Trophoblast cell (in vitro differentiated cells and primary cell): ENCODE measurements around the gene CAMSAP1.

Experiments used
- DNase-seq, 2 donors: peaks; one replicate each; pipeline ENCODE4 v3.0.0-alpha.2; 2016
- H2AFZ ChIP-seq: 2 replicates; pipeline ENCODE4 v1.6.1; 2013; ENCODE audit warnings: low read length, moderate library complexity, mild to moderate bottlenecking; ENCODE audit not compliant: insufficient read depth, poor library complexity
- H2AK5ac ChIP-seq: 2 replicates; pipeline ENCODE4 v1.6.1; 2013; ENCODE audit warnings: mild to moderate bottlenecking, low read length
- H2BK120ac ChIP-seq: 2 replicates; pipeline ENCODE4 v1.6.1; 2013; ENCODE audit warnings: low read length, mild to moderate bottlenecking, moderate library complexity; ENCODE audit not compliant: insufficient read depth, poor library complexity
- H2BK12ac ChIP-seq: 2 replicates; pipeline ENCODE4 v1.6.1; 2013; ENCODE audit warnings: mild to moderate bottlenecking, low read length, moderate library complexity
- H2BK5ac ChIP-seq: 2 replicates; pipeline ENCODE4 v1.6.1; 2013; ENCODE audit warnings: low read length, low read depth, moderate library complexity, mild to moderate bottlenecking; ENCODE audit not compliant: poor library complexity
- H3K14ac ChIP-seq: 2 replicates; pipeline ENCODE4 v1.6.1; 2013; ENCODE audit warnings: mild to moderate bottlenecking, low read length
- H3K18ac ChIP-seq: 2 replicates; pipeline ENCODE4 v1.6.1; 2013; ENCODE audit warnings: mild to moderate bottlenecking, low read length
- H3K23ac ChIP-seq: 2 replicates; pipeline ENCODE4 v1.6.1; 2013; ENCODE audit warnings: low read length
- H3K27ac ChIP-seq: 2 replicates; pipeline ENCODE4 v1.5.1; 2013; ENCODE audit warnings: low read depth, mild to moderate bottlenecking, inconsistent platforms, low read length, moderate library complexity
- H3K27me3 ChIP-seq: 2 replicates; pipeline ENCODE4 v1.6.1; 2013; ENCODE audit warnings: inconsistent platforms, mild to moderate bottlenecking, low read length, moderate library complexity; ENCODE audit not compliant: insufficient read depth
- H3K36me3 ChIP-seq, 2 experiments: 1 replicate in 1 of 2; 2 replicates in 1 of 2; pipeline ENCODE4 v1.6.1; 2013; ENCODE audit warnings: low read length in 2 of 2, mild to moderate bottlenecking in 2 of 2, moderate library complexity in 1 of 2; ENCODE audit not compliant: insufficient read depth in 2 of 2, control insufficient read depth in 1 of 2
- H3K4ac ChIP-seq: 2 replicates; pipeline ENCODE4 v1.6.1; 2013; ENCODE audit warnings: low read depth, mild to moderate bottlenecking, low read length, moderate library complexity
- H3K4me1 ChIP-seq, 2 experiments: 1 replicate in 1 of 2; 2 replicates in 1 of 2; pipeline ENCODE4 v1.6.1; 2013; ENCODE audit warnings: low read length in 2 of 2, mild to moderate bottlenecking in 2 of 2, moderate library complexity in 1 of 2; ENCODE audit not compliant: insufficient read depth in 2 of 2, control insufficient read depth in 1 of 2
- H3K4me2 ChIP-seq: 2 replicates; pipeline ENCODE4 v1.6.1; 2013; ENCODE audit warnings: inconsistent platforms, mild to moderate bottlenecking, low read length, moderate library complexity
- H3K4me3 ChIP-seq: 2 replicates; pipeline ENCODE4 v1.5.1; 2013; ENCODE audit warnings: mild to moderate bottlenecking, low read depth, low read length, inconsistent platforms
- H3K79me1 ChIP-seq: one replicate; pipeline ENCODE4 v1.6.1; 2013; ENCODE audit warnings: low read length
- H3K79me2 ChIP-seq: 2 replicates; pipeline ENCODE4 v1.6.1; 2013; ENCODE audit warnings: low read length, mild to moderate bottlenecking; ENCODE audit not compliant: control insufficient read depth, insufficient read depth, poor library complexity
- H3K9ac ChIP-seq: 2 replicates; pipeline ENCODE4 v1.6.1; 2013; ENCODE audit warnings: mild to moderate bottlenecking, low read length
- H3K9me3 ChIP-seq: 2 replicates; pipeline ENCODE4 v1.6.1; 2013; ENCODE audit warnings: low read depth, mild to moderate bottlenecking, control low read depth, inconsistent platforms, low read length; ENCODE audit not compliant: insufficient read depth
- H4K12ac ChIP-seq: 2 replicates; pipeline ENCODE4 v1.6.1; 2013; ENCODE audit warnings: low read depth, mild to moderate bottlenecking, low read length, moderate library complexity
- H4K8ac ChIP-seq: 2 replicates; pipeline ENCODE4 v1.6.1; 2013; ENCODE audit warnings: low read depth, mild to moderate bottlenecking, low read length, moderate library complexity
- H4K91ac ChIP-seq: one replicate; pipeline ENCODE4 v1.6.1; 2013; ENCODE audit warnings: low read depth, mild to moderate bottlenecking, low read length, moderate library complexity
- WGBS: extraction: QIAGEN DNeasy Blood & Tissue Kit; methylation state at CpG from one replicate; pipeline ENCODE4 v1.1.7; 2013; ENCODE audit warnings: missing lambda C conversion rate; ENCODE audit not compliant: insufficient read length, insufficient coverage; ENCODE audit errors: extremely low coverage; 5-methylcytosine and 5-hydroxymethylcytosine counted together

The CAMSAP1 gene

DNA sequence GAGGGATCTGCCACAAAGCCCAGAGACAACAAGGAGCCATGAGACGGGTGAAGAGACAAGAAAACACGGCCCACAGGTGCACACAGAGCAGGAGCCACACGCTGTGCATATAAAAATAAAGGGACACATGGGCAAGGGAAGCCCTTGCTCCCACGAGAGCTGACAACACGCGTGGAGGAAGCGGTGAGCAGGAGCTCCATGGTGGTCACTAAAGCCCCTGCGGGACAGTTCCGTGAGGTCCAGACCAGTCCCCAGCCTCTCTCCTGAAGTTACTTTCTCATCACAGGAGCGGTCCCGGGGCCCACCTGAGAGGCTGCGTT, 90.7 kb downstream of the CAMSAP1 start:
- Histone ChIP-seq H3K4me1 (no peaks in the 10 kb centered on the region), H2AK5ac (no peak overlapping the region), H2BK5ac (no peak overlapping the region), H4K8ac (no peak overlapping the region), H3K36me3 (peaks cover 75 to 80% of the 10 kb centered on the region in 2 experiments), H2AFZ (no peak overlapping the region), H4K12ac (no peak overlapping the region), H3K4ac (no peak overlapping the region), H2BK120ac (no peak overlapping the region), H3K14ac (no peak overlapping the region), H4K91ac (no peak overlapping the region), H3K9me3 (peaks cover 5% of the 10 kb centered on the region), H3K4me2 (no peak overlapping the region), H3K79me2 (no peaks in the 10 kb centered on the region), H3K27me3 (no peaks in the 10 kb centered on the region), H3K27ac (no peak overlapping the region), H2BK12ac (no peak overlapping the region), H3K79me1 (no peaks in the 10 kb centered on the region), H3K18ac (no peak overlapping the region), H3K23ac (no peak overlapping the region), H3K4me3 (no peak overlapping the region), H3K9ac (no peak overlapping the region)
- no peak for DNase-seq
- no CpG with 5 or more reads among the region's 12 CpGs for WGBS

DNA sequence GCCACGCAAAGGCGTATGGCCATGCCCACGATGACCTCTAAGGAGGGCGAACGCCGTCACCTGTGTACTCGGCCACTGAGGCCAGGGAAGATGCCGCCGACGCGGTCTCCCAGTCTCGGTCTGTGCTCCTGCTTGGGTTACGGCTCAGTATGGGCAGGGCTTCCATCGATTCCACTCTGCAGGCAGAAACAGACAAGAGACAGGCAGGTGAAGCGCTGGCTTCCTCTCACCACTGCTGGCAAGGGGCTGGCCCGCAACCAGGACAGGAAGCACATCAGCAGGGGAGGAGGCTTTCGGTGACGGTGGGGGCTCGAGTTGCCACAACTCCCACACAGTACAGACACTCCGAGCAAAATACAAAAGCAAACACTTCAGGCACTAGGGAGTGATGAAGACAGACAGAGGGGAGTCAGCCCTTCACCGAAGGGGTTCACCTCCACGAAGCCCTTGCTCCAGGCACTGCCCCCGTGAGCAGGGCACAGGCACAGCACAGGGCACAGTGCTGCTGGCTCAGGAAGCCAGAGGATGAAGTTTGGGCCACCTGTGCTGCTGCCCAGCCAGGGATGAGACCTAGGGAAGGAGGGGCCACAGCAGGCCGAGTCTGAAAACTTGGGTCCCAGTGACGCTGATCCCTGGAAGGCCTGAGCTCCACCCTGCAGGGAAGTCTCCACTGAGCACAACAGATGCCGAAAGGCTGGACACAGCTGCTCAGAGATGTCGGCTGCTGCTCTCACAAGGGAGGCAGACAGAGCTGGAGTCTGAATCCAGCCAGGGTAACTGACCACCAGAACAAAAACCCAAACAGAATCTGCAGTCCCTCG, 91.3 kb downstream of the CAMSAP1 start:
- no peak overlapping the region for H2BK120ac ChIP-seq
- no peak overlapping the region for H2AFZ ChIP-seq
- H3K14ac ChIP-seq, result no peak overlapping the region
- H3K9me3 ChIP-seq, result peaks cover 5% of the 10 kb centered on the region
- H3K18ac ChIP-seq, result no peak overlapping the region
- no peaks in the 10 kb centered on the region for H3K79me2 ChIP-seq
- H3K4ac ChIP-seq, result no peak overlapping the region
- H2BK12ac ChIP-seq, result no peak overlapping the region
- no peaks in the 10 kb centered on the region for H3K27me3 ChIP-seq
- H4K8ac ChIP-seq, result no peak overlapping the region
- H3K9ac ChIP-seq, result no peak overlapping the region
- H3K4me2 ChIP-seq, result no peak overlapping the region
- H3K27ac ChIP-seq, result no peak overlapping the region
- H3K79me1 ChIP-seq, result no peaks in the 10 kb centered on the region
- H2BK5ac ChIP-seq, result no peak overlapping the region
- H3K4me1 ChIP-seq, result no peaks in the 10 kb centered on the region
- H3K4me3 ChIP-seq, result no peak overlapping the region
- no peak overlapping the region for H4K91ac ChIP-seq
- peaks cover 75 to 80% of the 10 kb centered on the region in 2 experiments for H3K36me3 ChIP-seq
- no peak overlapping the region for H2AK5ac ChIP-seq
- H4K12ac ChIP-seq, result no peak overlapping the region
- H3K23ac ChIP-seq, result no peak overlapping the region
- no CpG with 5 or more reads among the region's 28 CpGs for WGBS
- no peak for DNase-seq

DNA sequence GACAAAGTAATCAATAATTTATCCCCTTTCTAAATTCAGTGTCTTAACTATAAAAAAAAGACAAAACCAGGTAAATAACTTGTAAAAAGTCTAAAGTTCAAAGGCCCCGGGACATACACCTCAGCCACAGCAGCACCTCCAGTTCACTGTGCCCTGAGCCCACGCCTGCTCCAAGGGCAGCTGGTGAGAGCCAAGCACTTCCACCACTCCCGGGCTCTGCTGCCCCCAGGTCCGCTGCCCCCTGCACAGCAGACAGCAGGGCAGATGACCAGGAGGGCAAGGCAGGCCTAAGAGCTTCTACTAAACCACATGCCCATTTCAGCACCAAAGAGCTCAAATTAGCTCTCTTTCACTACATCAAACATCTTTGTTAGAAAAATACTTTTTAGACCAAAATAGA, 91.9 kb downstream of the CAMSAP1 start:
- DNase-seq, result no peak
- Histone ChIP-seq H3K14ac (no peak overlapping the region), H3K79me2 (no peaks in the 10 kb centered on the region), H3K4me3 (no peak overlapping the region), H3K18ac (no peak overlapping the region), H2AK5ac (no peak overlapping the region), H3K9ac (no peak overlapping the region), H3K4me2 (no peak overlapping the region), H2BK12ac (no peak overlapping the region), H3K9me3 (peaks cover 5% of the 10 kb centered on the region), H2BK120ac (no peak overlapping the region), H3K27ac (no peak overlapping the region), H4K8ac (no peak overlapping the region), H4K91ac (no peak overlapping the region), H3K4ac (no peak overlapping the region), H3K23ac (no peak overlapping the region), H2AFZ (no peak overlapping the region), H4K12ac (no peak overlapping the region), H3K79me1 (no peaks in the 10 kb centered on the region), H3K36me3 (peaks cover 73 to 79% of the 10 kb centered on the region in 2 experiments), H2BK5ac (no peak overlapping the region), H3K4me1 (no peaks in the 10 kb centered on the region), H3K27me3 (no peaks in the 10 kb centered on the region)
- no CpG with 5 or more reads among the region's 4 CpGs for WGBS

DNA sequence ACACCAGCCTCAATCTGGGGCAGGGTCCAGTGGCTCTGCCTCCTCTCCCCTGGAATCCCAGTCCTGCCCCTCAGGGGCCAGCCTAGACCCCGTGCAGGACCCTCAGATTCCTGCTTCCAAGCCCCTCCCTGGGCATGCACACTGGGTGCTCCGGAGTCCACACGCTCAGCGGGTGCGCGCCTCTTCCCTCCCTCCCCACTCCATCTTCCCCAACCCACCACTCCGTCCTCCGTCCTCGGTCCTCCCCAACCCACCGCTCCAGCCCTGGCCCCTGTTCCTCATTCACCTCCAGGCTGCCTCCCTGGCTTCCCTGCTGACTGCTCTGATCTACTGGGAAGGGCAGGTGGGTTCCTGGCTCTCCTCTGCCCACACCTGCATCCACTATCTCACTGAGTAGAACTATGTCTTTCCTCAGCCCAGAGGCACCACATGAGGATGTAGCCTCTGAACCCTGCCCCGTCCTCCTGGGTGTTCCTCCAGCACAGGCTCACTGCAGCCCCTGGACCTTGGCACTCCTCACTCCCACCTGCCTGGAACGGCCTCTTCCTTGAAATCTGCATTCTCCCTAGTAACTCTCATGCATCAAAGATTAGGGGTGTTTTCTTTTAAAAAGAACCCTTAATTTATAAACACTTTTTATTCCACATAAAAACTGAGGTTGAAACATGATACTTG, 92.8 kb downstream of the CAMSAP1 start:
- Histone ChIP-seq H4K8ac (no peak overlapping the region), H3K9ac (no peak overlapping the region), H2BK5ac (no peak overlapping the region), H2BK120ac (no peak overlapping the region), H2BK12ac (no peak overlapping the region), H3K23ac (no peak overlapping the region), H3K4me2 (no peak overlapping the region), H3K27ac (no peak overlapping the region), H3K36me3 (peaks cover 73 to 81% of the 10 kb centered on the region in 2 experiments), H3K4me1 (no peaks in the 10 kb centered on the region), H2AFZ (no peak overlapping the region), H3K18ac (no peak overlapping the region), H3K9me3 (peaks cover 5% of the 10 kb centered on the region), H3K4me3 (no peak overlapping the region), H3K14ac (no peak overlapping the region), H2AK5ac (no peak overlapping the region), H4K12ac (no peak overlapping the region), H4K91ac (no peak overlapping the region), H3K79me1 (no peaks in the 10 kb centered on the region), H3K4ac (no peak overlapping the region), H3K79me2 (no peaks in the 10 kb centered on the region), H3K27me3 (no peaks in the 10 kb centered on the region)
- WGBS, result no CpG with 5 or more reads among the region's 12 CpGs
- DNase-seq, result no peak
